ENCODE results near the gene CCKAR.
"Not testable (repeated sequence)": the region's sequence is repeated elsewhere in the genome, so short reads cannot be mapped to it uniquely, and the experiment has no call there.

Gene CCKAR

GRCh38 chr4:26490111-26490959 lies at the start of gene CCKAR:
TSS of gene CCKAR (minus strand) at chr4:26490484. CDS start at chr4:26490267, 217 bp downstream.
- no peak for DNase-seq

GRCh38 chr4:26533685-26534084 lies 43.4 kb upstream of the CCKAR start:
- no peak for DNase-seq

GRCh38 chr4:26531491-26532116 lies 41.3 kb upstream of the CCKAR start:
- no peak for DNase-seq

- no peak for DNase-seq
Measured at GRCh38 chr4:26530099-26530498, 39.8 kb upstream of the CCKAR start.

- DNase-seq = no peak
Measured at GRCh38 chr4:26529479-26529878, 39.2 kb upstream of the CCKAR start.

GRCh38 chr4:26525771-26526150 lies 35.5 kb upstream of the CCKAR start:
- no peak for DNase-seq

GRCh38 chr4:26525136-26525770 lies 35.0 kb upstream of the CCKAR start:
- no peak for DNase-seq

GRCh38 chr4:26524011-26524410 lies 33.7 kb upstream of the CCKAR start:
- no peak for DNase-seq

GRCh38 chr4:26522478-26522877 lies 32.2 kb upstream of the CCKAR start:
- no peak for DNase-seq

- DNase-seq = no peak
Measured at GRCh38 chr4:26520728-26521450, 30.6 kb upstream of the CCKAR start.

GRCh38 chr4:26515936-26516335 lies 25.7 kb upstream of the CCKAR start:
- no peak for DNase-seq

- no peak for DNase-seq
Measured at GRCh38 chr4:26510334-26510964, 20.2 kb upstream of the CCKAR start.

GRCh38 chr4:26509681-26510333 lies 19.5 kb upstream of the CCKAR start:
- no peak for DNase-seq

- no peak for DNase-seq
Measured at GRCh38 chr4:26507286-26507685, 17.0 kb upstream of the CCKAR start.

GRCh38 chr4:26503844-26504243 lies 13.6 kb upstream of the CCKAR start:
- no peak for DNase-seq

GRCh38 chr4:26503427-26503826 lies 13.1 kb upstream of the CCKAR start:
- no peak for DNase-seq

- not testable (repeated sequence) for DNase-seq
Measured at GRCh38 chr4:26500565-26500999, 10.3 kb upstream of the CCKAR start.

GRCh38 chr4:26496207-26496783 lies 6.0 kb upstream of the CCKAR start:
- no peak for DNase-seq

- no peak for DNase-seq
Measured at GRCh38 chr4:26493461-26493860, 3.2 kb upstream of the CCKAR start.

- DNase-seq = no peak
Measured at GRCh38 chr4:26491449-26492170, 1.3 kb upstream of the CCKAR start.

GRCh38 chr4:26490960-26491284 lies 638 bp upstream of the CCKAR start:
- DNase-seq = no peak

Measured in activated CD4-positive, alpha-beta T cell treated with anti-CD3 and anti-CD28 coated beads for 1 hour (primary cell).